ENCODE measurements around the gene G6PC2. TPM values are rescaled to one million over a fixed set of nuclear protein-coding genes. Genes with fewer than 3 reads are reported as not detected.

The G6PC2 gene
- total RNA-seq, 3 donors from 2014 or later = not detected

- Histone ChIP-seq H3K4me1 (ENCODE audit: low read depth) (no peaks in the 10 kb centered on the region), H3K9me3 (no peaks in the 10 kb centered on the region), H3K4me3 (no peak overlapping the region), H3K36me3 (ENCODE audit: low read depth) (no peaks in the 10 kb centered on the region)
- intact Hi-C loops (cut with DNase I, micrococcal nuclease) = no loop called here
- DNase-seq = no peak
- TF ChIP-seq, protein P1, sequence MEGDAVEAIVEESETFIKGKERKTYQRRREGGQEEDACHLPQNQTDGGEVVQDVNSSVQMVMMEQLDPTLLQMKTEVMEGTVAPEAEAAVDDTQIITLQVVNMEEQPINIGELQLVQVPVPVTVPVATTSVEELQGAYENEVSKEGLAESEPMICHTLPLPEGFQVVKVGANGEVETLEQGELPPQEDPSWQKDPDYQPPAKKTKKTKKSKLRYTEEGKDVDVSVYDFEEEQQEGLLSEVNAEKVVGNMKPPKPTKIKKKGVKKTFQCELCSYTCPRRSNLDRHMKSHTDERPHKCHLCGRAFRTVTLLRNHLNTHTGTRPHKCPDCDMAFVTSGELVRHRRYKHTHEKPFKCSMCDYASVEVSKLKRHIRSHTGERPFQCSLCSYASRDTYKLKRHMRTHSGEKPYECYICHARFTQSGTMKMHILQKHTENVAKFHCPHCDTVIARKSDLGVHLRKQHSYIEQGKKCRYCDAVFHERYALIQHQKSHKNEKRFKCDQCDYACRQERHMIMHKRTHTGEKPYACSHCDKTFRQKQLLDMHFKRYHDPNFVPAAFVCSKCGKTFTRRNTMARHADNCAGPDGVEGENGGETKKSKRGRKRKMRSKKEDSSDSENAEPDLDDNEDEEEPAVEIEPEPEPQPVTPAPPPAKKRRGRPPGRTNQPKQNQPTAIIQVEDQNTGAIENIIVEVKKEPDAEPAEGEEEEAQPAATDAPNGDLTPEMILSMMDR (IDR thresholded peaks at IDR 0.05) = no peak
- no peak for ATAC-seq
These were observed 5.3 kb upstream of the G6PC2 start for GRCh38 chr2:168895771-168896170.

- TF ChIP-seq, protein P1 (IDR thresholded peaks at IDR 0.05) = no peak
- no peak for DNase-seq
- no peaks in the 10 kb centered on the region for H3K36me3 ChIP-seq (ENCODE audit: low read depth)
- H3K4me3 ChIP-seq = no peak overlapping the region
- H3K4me1 ChIP-seq (ENCODE audit: low read depth) = no peaks in the 10 kb centered on the region
- ATAC-seq = no peak
- intact Hi-C loops (cut with DNase I, micrococcal nuclease) = no loop called here
- no peaks in the 10 kb centered on the region for H3K9me3 ChIP-seq
These were observed 4.3 kb upstream of the G6PC2 start for GRCh38 chr2:168896783-168897182.

DNA sequence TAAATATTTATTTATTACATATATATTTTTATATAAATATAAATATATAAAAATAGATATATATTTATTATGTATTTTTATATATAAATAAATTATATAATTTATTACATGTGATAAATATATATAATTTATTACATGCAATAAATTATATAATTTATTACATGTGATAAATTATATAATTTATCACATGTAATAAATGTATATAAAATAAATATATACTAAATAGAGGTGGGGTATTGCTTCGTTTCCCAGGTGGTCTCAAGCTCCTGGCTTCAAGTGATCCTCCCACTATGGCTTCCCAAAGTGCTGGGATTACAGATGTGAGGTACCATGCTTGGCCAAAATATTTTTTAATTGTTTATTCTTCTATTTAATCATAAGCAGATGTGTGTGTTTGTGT is 3.6 kb upstream of the G6PC2 start:
- H3K4me1 ChIP-seq (ENCODE audit: low read depth) = no peaks in the 10 kb centered on the region
- DNase-seq = no peak
- intact Hi-C loops (cut with DNase I, micrococcal nuclease) = no loop called here
- no peak overlapping the region for H3K4me3 ChIP-seq
- H3K36me3 ChIP-seq (ENCODE audit: low read depth) = no peaks in the 10 kb centered on the region
- TF ChIP-seq, protein P1 (IDR thresholded peaks at IDR 0.05) = no peak
- no peaks in the 10 kb centered on the region for H3K9me3 ChIP-seq
- ATAC-seq = no peak

DNA sequence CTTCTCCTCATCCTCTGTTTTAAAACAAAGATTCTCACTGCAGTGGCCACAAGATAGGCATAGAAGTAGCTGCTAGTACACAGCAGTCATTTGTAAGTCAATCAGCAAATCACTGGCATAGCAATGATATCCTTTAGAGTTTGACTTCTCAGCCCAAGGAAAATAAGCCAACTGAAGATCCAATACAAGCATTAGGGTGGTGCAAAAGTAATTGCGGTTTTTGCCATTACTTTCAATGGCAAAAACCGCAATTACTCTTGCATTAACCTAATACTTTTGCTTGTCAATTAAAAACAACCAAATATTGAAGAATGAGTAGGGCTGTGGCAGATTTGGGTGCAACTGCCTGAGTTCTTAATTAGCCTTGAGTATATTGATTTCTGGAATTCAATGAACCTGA is 2.8 kb downstream of the G6PC2 start:
- intact Hi-C loops (cut with DNase I, micrococcal nuclease) = no loop called here
- ATAC-seq = no peak

GRCh38 chr2:168904358-168904757 is 3.3 kb downstream of the G6PC2 start:
- intact Hi-C loops (cut with DNase I, micrococcal nuclease) = no loop called here
- Histone ChIP-seq H3K4me1 (ENCODE audit: low read depth) (no peaks in the 10 kb centered on the region), H3K4me3 (no peak overlapping the region), H3K36me3 (ENCODE audit: low read depth) (no peaks in the 10 kb centered on the region), H3K9me3 (no peaks in the 10 kb centered on the region)
- no peak for DNase-seq
- TF ChIP-seq, protein P1 (IDR thresholded peaks at IDR 0.05) = no peak
- ATAC-seq = no peak

More for the DNA sequence above, 2.8 kb downstream of the G6PC2 start:
- Histone ChIP-seq H3K4me3 (no peak overlapping the region), H3K36me3 (ENCODE audit: low read depth) (no peaks in the 10 kb centered on the region), H3K4me1 (ENCODE audit: low read depth) (no peaks in the 10 kb centered on the region), H3K9me3 (no peaks in the 10 kb centered on the region)
- no peak for DNase-seq
- TF ChIP-seq, protein P1 (IDR thresholded peaks at IDR 0.05) = no peak
